K562 (cell line): ENCODE measurements around the gene ITGA6. TPM values are rescaled to one million over a fixed set of nuclear protein-coding genes. Genes with fewer than 3 reads are reported as not detected.
"Not testable (repeated sequence)": the region's sequence is repeated elsewhere in the genome, so short reads cannot be mapped to it uniquely, and the experiment has no call there.

Experiments used
- ATAC-seq: fragments of 200-7000 bp; cut with Tn5 transposase; 3 replicates; pipeline ENCODE4 v1.9.1; 2020; ENCODE audit warnings: moderate library complexity
- BruUV-seq: library from RNA; stranded (reverse); fragments of 400-500 nt; replicated peaks from 2 replicates; lab custom pipeline; 2021; lab: Mats Ljungman, UMichigan
- CTCF ChIA-PET: fragments of 300-600 bp; formaldehyde crosslinking; extraction: SDS; loops from one replicate; lab custom pipeline; 2021; ENCODE audit warnings: low intra/inter-chr PET ratio; lab: Yijun Ruan, JAX
- POLR2A ChIA-PET: fragments of 300-600, 350-650 bp; sonication (Branson Sonifier 250); formaldehyde crosslinking; extraction: SDS; loops from one replicate; lab custom pipeline; 2021; ENCODE audit warnings: antibody characterized with exemption, inconsistent platforms; lab: Yijun Ruan, JAX
- DNase-seq, 4 experiments: peaks; one replicate each; pipeline versions ENCODE4 v3.0.0 to v3.0.0-alpha.2; 2011 to 2018; ENCODE audit warnings: low spot score in 3 of 4, mixed read lengths in 3 of 4; ENCODE audit errors: extremely low read depth in 1 of 4
- FAIRE-seq: peaks from 2 replicates; lab custom pipeline; 2011; peaks lifted over from hg19 to GRCh38; lab: Jason Lieb, UNC
- H2AFZ ChIP-seq: 2 replicates; pipeline ENCODE4 v1.6.0; 2011; ENCODE audit warnings: low read depth, low read length, control low read depth, inconsistent platforms
- H3K27ac ChIP-seq: fragments of 200-600 bp; 3 replicates; pipeline ENCODE4 v1.8.0; 2011; ENCODE audit warnings: low read depth, mild to moderate bottlenecking, control low read depth, inconsistent platforms, low read length, moderate library complexity, mixed read lengths; ENCODE audit errors: extremely low read depth
- H3K27me3 ChIP-seq, 2 experiments: fragments of 300-600 bp in 1 of 2; 2 replicates in 1 of 2; 3 replicates in 1 of 2; pipeline versions ENCODE4 v1.6.0 to v1.8.0; 2011; ENCODE audit warnings: inconsistent platforms in 2 of 2, low read length in 2 of 2, mild to moderate bottlenecking in 1 of 2, mixed read lengths in 1 of 2, moderate library complexity in 1 of 2; ENCODE audit not compliant: control insufficient read depth in 2 of 2, insufficient read depth in 2 of 2
- H3K36me3 ChIP-seq: fragments of 300-600 bp; 3 replicates; pipeline ENCODE4 v1.8.0; 2011; ENCODE audit warnings: mild to moderate bottlenecking, low read length, inconsistent platforms; ENCODE audit not compliant: control insufficient read depth, insufficient read depth
- H3K4me1 ChIP-seq, 2 experiments: fragments of 200-600 bp in 1 of 2; replicated peaks in 1 of 2; 2 replicates in 1 of 2; 3 replicates in 1 of 2; pipeline versions ENCODE4 v1.5.1 to v1.8.0; 2011; ENCODE audit warnings: inconsistent platforms in 2 of 2, low read length in 2 of 2, mild to moderate bottlenecking in 1 of 2, mixed read lengths in 1 of 2, moderate library complexity in 1 of 2; ENCODE audit not compliant: control insufficient read depth in 2 of 2, insufficient read depth in 2 of 2
- H3K4me2 ChIP-seq: 2 replicates; pipeline ENCODE4 v1.6.1; 2011; ENCODE audit warnings: low read length, control low read depth, inconsistent platforms, mixed read lengths; ENCODE audit not compliant: insufficient read depth
- H3K4me3 ChIP-seq: fragments of 200-600 bp; sonication (generic), shearing (Covaris generic); 2 replicates; pipeline ENCODE4 v1.5.1; 2016; ENCODE audit warnings: control low read depth, inconsistent platforms
- H3K79me2 ChIP-seq: fragments of 200-600 bp; 3 replicates; pipeline ENCODE4 v1.8.0; 2011; ENCODE audit warnings: low read length, inconsistent platforms; ENCODE audit not compliant: control insufficient read depth, insufficient read depth
- H3K9ac ChIP-seq, 2 experiments: 2 replicates each; pipeline versions ENCODE4 v1.6.0 to v1.6.1; 2011; ENCODE audit warnings: low read depth in 2 of 2, low read length in 2 of 2, control low read depth in 1 of 2, inconsistent platforms in 1 of 2, mild to moderate bottlenecking in 1 of 2, mixed read lengths in 1 of 2; ENCODE audit not compliant: insufficient read depth in 1 of 2
- H3K9me1 ChIP-seq: one replicate; pipeline ENCODE4 v1.6.0; 2011; ENCODE audit warnings: inconsistent platforms, mild to moderate bottlenecking, low read length, moderate library complexity; ENCODE audit not compliant: control insufficient read depth, insufficient read depth
- H3K9me3 ChIP-seq: replicated peaks from 2 replicates; pipeline ENCODE4 v1.5.1; 2011; ENCODE audit warnings: low read depth, low read length, inconsistent platforms; ENCODE audit not compliant: control insufficient read depth, insufficient read depth
- H4K20me1 ChIP-seq: replicated peaks from 2 replicates; pipeline ENCODE4 v1.6.1; 2011; ENCODE audit warnings: low read length, inconsistent platforms, mixed read lengths; ENCODE audit not compliant: control insufficient read depth, insufficient read depth
- ARID1B ChIP-seq: fragments of 450-650 bp; IDR thresholded peaks from 2 replicates; pipeline ENCODE4 v1.6.1; 2016; ENCODE audit warnings: antibody characterized with exemption, mild to moderate bottlenecking, inconsistent platforms
- NCOR1 ChIP-seq: fragments of 450-650 bp; IDR thresholded peaks from 2 replicates; pipeline ENCODE4 v1.6.1; 2016; ENCODE audit warnings: mild to moderate bottlenecking, moderate library complexity
- SRF ChIP-seq, 2 experiments: fragments of 250-450, 450-650 bp in 1 of 2; sonication (Bioruptor Pico) in 1 of 2; sonication (generic) in 1 of 2; formaldehyde crosslinking; IDR thresholded peaks; 2 replicates each; pipeline versions ENCODE4 v1.5.0 to v1.5.1; 2020 to 2022; ENCODE audit warnings: mild to moderate bottlenecking in 1 of 2, missing genetic modification reagents in 1 of 2
- TCF3 ChIP-seq: sonication (generic); formaldehyde crosslinking; IDR thresholded peaks from 2 replicates; pipeline ENCODE4 v1.4.0; 2020; ENCODE audit warnings: mild to moderate bottlenecking, missing genetic modification reagents
- ZNF253 ChIP-seq: fragments of 250-450 bp; sonication (Bioruptor Pico); conservative IDR thresholded peaks from 2 replicates; pipeline ENCODE4 v1.6.1; 2021; ENCODE audit warnings: mild to moderate bottlenecking
- WGBS: fragments of 100-300 bp; shearing (Covaris generic); methylation state at CpG from one replicate; pipeline ENCODE4 v1.1.6; 2016; ENCODE audit warnings: low coverage, mixed read lengths; ENCODE audit not compliant: insufficient coverage; ENCODE audit errors: missing lambda C conversion rate; 5-methylcytosine and 5-hydroxymethylcytosine counted together
- in situ Hi-C: fragments of 300-500 bp; cut with MboI; formaldehyde crosslinking; loops from 4 replicates; pipeline ENCODE4 v1.15.0; 2018; ENCODE audit warnings: inconsistent platforms, mixed read lengths
- intact Hi-C: fragments of 100-400 bp; cut with micrococcal nuclease; formaldehyde crosslinking; loops from 2 replicates; pipeline ENCODE4 v1.14.2; 2022
- polyA plus RNA-seq, 8 experiments: library from polyadenylated mRNA; depleted of rRNA in 4 of 8; stranded (reverse) in 5 of 8; unstranded in 3 of 8; fragments of >200 nt; fragmentation: Nextera tagmentation in 2 of 8; fragmentation: Illumina TruSeq in 1 of 8; extraction: Ambion mirVana in 2 of 8; extraction: Trizol in 1 of 8; gene quantifications; 2 replicates each; pipeline versions ENCODE4 v1.2.1 to v1.2.3, GENCODE V29; 2011 to 2014; ENCODE audit warnings: inconsistent platforms in 1 of 8, missing spikeins in 1 of 8
- total RNA-seq, 7 experiments: library from RNA; depleted of rRNA in 6 of 7; stranded (reverse); fragments of >200 nt in 6 of 7; fragmentation: Illumina TruSeq in 2 of 7; extraction: Trizol in 2 of 7; gene quantifications; 2 replicates each; pipeline versions ENCODE4 v1.2.1 to v1.2.3, GENCODE V29; 2011 to 2021; ENCODE audit warnings: low replicate concordance in 1 of 7
- TF ChIP-seq, protein P1 (sequence below): sonication (generic); formaldehyde crosslinking; IDR thresholded peaks from 2 replicates; pipeline ENCODE4 v1.8.0; 2022; ENCODE audit warnings: mild to moderate bottlenecking, missing genetic modification reagents
- TF ChIP-seq, protein P2 (sequence below): fragments of 150-350 bp; conservative IDR thresholded peaks from 2 replicates; pipeline ENCODE4 v1.6.1; 2014; ENCODE audit warnings: low read length
- TF ChIP-seq, protein P3 (sequence below): fragments of 450-650 bp; IDR thresholded peaks from 2 replicates; pipeline ENCODE4 v1.6.1; 2017; ENCODE audit warnings: antibody characterized with exemption, mild to moderate bottlenecking

ITGA6 gene
- total and polyA plus RNA-seq, 9 of the 15 experiments (the other 6 are each of a cell fraction or from before 2014, with no cell fraction given) = 0.01 to 0.29 (median 0.05) TPM; not detected in 5

DNA sequence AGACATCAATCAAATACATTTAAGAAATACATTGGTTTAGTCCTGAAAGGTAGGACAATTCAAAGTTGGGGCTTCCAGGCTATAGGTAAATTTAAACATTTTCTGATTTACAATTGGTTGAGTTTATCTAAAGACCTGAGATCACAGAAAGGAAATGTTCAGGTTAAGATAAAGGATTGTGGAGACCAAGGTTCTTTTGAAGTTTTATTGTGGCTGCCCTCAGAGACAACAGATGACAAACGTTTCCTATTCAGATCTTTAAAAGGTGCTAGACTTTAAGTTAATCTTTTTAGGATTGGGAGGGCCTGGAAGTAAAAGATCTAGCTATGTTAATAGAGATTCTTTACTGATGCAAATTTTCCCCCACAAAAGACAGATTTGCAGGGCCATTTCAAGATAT is 122.4 kb downstream of the ITGA6 start:
- CTCF ChIA-PET, FAIRE-seq, H3K4me3 ChIP-seq, H2AFZ ChIP-seq, in situ Hi-C loops, intact Hi-C loops, H3K9me1 ChIP-seq, H3K27ac ChIP-seq, ATAC-seq, BruUV-seq, H3K9ac ChIP-seq, H3K4me2 ChIP-seq, H3K9me3 ChIP-seq, DNase-seq, H3K36me3 ChIP-seq, H3K27me3 ChIP-seq, POLR2A ChIA-PET, H3K79me2 ChIP-seq, H4K20me1 ChIP-seq: not testable (repeated sequence)
- WGBS = 11% methylated on average over 1 of the region's 1 CpG
- H3K4me1 ChIP-seq = peaks cover 0 to 36% of the 10 kb centered on the region in 2 experiments; a peak in 3 of 5 replicates
- 0 out of 2 replicates have a peak, but pooled peaks have one; percentile 7 for TF ChIP-seq TCF3 (CRISPR knock-in tag)

DNA sequence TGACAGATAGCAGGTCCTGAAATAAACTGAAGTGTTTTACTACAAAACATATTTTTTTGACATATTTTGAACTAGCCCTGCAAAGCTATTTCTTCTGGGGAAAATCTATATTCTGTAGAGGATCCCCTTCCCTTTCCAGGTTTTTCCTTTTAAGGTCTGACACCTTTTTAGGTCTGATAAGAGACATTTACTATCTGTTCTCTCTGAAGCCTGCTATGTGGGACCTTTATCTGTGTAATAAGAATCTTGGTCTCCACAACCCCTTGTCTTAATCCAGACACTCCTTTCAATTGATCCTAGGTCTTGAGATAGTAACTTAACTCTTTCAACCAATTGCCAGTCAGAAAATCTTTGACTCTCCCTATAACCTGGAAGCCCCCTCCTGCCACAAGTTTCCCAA is 123.0 kb downstream of the ITGA6 start:
- CTCF ChIA-PET = no interaction called here
- intact Hi-C loops (no loop called here), in situ Hi-C loops (no loop called here)
- Histone ChIP-seq H3K79me2 (no peaks in the 10 kb centered on the region; the same call in 2 of the 3 replicates), H3K9me3 (peaks cover 3% of the 10 kb centered on the region; the same call in 1 of the 2 replicates), H3K4me2 (no peak overlapping the region), H3K9me1 (no peaks in the 10 kb centered on the region), H3K27ac (no peak overlapping the region), H3K4me3 (no peak overlapping the region), H3K9ac (no peak overlapping the region), H3K36me3 (no peaks in the 10 kb centered on the region; the same call in 2 of the 3 replicates), H4K20me1 (no peaks in the 10 kb centered on the region), H2AFZ (no peak overlapping the region), H3K4me1 (peaks cover 3 to 41% of the 10 kb centered on the region in 2 experiments; a peak in 4 of 5 replicates), H3K27me3 (no peaks in the 10 kb centered on the region)
- DNase-seq (peak in 1 of 4 experiments; percentile 19), ATAC-seq (no peak), FAIRE-seq (no peak)
- POLR2A ChIA-PET = no interaction called here
- no TSS peak for BruUV-seq
- TF ChIP-seq ZNF253 (CRISPR knock-in tag) = no peak
- TF ChIP-seq NCOR1 = peak; percentile 32; the same call in 1 of the 2 replicates
- TF ChIP-seq, protein P1, sequence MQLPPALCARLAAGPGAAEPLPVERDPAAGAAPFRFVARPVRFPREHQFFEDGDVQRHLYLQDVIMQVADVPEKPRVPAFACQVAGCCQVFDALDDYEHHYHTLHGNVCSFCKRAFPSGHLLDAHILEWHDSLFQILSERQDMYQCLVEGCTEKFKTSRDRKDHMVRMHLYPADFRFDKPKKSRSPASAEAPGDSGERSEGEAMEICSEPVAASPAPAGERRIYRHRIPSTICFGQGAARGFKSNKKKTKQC (CRISPR knock-in tag) = no peak
- TF ChIP-seq ARID1B = peak; percentile 57
- peak in 1 of 2 experiments; percentile 81; a peak in 1 of 4 replicates for TF ChIP-seq SRF (CRISPR knock-in tag; IDR thresholded peaks at IDR 0.05)
- TF ChIP-seq, protein P2, sequence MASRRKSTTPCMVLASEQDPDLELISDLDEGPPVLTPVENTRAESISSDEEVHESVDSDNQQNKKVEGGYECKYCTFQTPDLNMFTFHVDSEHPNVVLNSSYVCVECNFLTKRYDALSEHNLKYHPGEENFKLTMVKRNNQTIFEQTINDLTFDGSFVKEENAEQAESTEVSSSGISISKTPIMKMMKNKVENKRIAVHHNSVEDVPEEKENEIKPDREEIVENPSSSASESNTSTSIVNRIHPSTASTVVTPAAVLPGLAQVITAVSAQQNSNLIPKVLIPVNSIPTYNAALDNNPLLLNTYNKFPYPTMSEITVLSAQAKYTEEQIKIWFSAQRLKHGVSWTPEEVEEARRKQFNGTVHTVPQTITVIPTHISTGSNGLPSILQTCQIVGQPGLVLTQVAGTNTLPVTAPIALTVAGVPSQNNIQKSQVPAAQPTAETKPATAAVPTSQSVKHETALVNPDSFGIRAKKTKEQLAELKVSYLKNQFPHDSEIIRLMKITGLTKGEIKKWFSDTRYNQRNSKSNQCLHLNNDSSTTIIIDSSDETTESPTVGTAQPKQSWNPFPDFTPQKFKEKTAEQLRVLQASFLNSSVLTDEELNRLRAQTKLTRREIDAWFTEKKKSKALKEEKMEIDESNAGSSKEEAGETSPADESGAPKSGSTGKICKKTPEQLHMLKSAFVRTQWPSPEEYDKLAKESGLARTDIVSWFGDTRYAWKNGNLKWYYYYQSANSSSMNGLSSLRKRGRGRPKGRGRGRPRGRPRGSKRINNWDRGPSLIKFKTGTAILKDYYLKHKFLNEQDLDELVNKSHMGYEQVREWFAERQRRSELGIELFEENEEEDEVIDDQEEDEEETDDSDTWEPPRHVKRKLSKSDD = no peak
- TF ChIP-seq, protein P3, sequence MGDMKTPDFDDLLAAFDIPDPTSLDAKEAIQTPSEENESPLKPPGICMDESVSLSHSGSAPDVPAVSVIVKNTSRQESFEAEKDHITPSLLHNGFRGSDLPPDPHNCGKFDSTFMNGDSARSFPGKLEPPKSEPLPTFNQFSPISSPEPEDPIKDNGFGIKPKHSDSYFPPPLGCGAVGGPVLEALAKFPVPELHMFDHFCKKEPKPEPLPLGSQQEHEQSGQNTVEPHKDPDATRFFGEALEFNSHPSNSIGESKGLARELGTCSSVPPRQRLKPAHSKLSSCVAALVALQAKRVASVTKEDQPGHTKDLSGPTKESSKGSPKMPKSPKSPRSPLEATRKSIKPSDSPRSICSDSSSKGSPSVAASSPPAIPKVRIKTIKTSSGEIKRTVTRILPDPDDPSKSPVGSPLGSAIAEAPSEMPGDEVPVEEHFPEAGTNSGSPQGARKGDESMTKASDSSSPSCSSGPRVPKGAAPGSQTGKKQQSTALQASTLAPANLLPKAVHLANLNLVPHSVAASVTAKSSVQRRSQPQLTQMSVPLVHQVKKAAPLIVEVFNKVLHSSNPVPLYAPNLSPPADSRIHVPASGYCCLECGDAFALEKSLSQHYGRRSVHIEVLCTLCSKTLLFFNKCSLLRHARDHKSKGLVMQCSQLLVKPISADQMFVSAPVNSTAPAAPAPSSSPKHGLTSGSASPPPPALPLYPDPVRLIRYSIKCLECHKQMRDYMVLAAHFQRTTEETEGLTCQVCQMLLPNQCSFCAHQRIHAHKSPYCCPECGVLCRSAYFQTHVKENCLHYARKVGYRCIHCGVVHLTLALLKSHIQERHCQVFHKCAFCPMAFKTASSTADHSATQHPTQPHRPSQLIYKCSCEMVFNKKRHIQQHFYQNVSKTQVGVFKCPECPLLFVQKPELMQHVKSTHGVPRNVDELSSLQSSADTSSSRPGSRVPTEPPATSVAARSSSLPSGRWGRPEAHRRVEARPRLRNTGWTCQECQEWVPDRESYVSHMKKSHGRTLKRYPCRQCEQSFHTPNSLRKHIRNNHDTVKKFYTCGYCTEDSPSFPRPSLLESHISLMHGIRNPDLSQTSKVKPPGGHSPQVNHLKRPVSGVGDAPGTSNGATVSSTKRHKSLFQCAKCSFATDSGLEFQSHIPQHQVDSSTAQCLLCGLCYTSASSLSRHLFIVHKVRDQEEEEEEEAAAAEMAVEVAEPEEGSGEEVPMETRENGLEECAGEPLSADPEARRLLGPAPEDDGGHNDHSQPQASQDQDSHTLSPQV = no peak
